ENCODE measurements around the gene ARHGEF4.

GRCh38 chr2:130891966-130892365, 55.3 kb downstream of the ARHGEF4 start:
- TF ChIP-seq CTCF (IDR thresholded peaks at IDR 0.05) (no peak), POLR2A (IDR thresholded peaks at IDR 0.05) (no peak)
